Right ventricle myocardium inferior (tissue), 1 donor: Measurements from ENCODE around the gene CRELD2. TPM values are rescaled to one million over a fixed set of nuclear protein-coding genes. Genes with fewer than 3 reads are reported as not detected.
"Not testable (repeated sequence)": the region's sequence is repeated elsewhere in the genome, so short reads cannot be mapped to it uniquely, and the experiment has no call there.

Experiments used
- ATAC-seq: fragments of 200-7000 bp; cut with Tn5 transposase; one replicate; pipeline ENCODE4 v1.9.1; 2020; ENCODE audit warnings: mild to moderate bottlenecking, moderate library complexity
- DNase-seq: peaks from one replicate; pipeline ENCODE4 v3.0.0; 2021; ENCODE audit errors: missing footprints
- intact Hi-C: fragments of 100-400 bp; cut with DNase I; formaldehyde crosslinking; loops from one replicate; pipeline ENCODE4 v1.11.0; 2022
- total RNA-seq: library from RNA; stranded (reverse); fragmentation: NEBNext Ultra II Directional; extraction: Animal tissue kit (Norgen Biotek cat#: 25700); gene quantifications from one replicate; pipeline ENCODE4 v1.2.1, GENCODE V29; 2021
- donor health status: DM: no; HTN: yes; CAD: no; lungs with severe emphysema.

The CRELD2 gene
- total RNA-seq, 1 donor from 2014 or later = 30.6 TPM

- intact Hi-C loops = no loop called here
- DNase-seq = no peak
- no peak for ATAC-seq
These were observed 19.5 kb downstream of the CRELD2 start for GRCh38 chr22:49937758-49938564.

DNA sequence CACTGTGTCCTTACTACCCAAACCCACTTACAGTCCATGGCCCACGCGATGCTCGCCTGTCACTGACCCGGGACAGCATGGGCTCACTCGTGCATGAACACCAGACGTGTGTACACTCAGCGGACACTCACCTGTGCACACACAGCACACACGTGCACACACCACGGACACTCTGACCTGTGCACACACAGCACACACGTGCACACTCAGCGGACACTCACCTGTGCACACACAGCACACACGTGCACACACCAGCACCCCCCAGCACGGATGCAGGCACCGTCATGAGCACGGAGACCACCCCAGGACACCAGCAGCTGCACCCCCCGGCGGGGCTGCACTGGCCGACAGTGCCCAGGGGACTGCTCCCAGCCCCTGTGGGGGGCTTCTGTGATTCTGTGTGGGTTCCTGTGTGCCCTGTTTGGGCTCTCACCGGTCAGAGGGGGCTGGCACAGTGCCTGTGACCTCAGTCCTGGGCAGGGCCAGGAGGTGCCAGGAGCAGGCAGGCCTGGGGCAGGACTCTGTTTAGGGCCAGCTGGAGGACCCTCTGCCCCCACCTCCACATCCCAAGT is 20.2 kb downstream of the CRELD2 start:
- intact Hi-C loops = no loop called here
- DNase-seq = no peak
- ATAC-seq = no peak

- ATAC-seq (no peak), DNase-seq (no peak)
- intact Hi-C loops = no loop called here
These were observed 23.3 kb downstream of the CRELD2 start for GRCh38 chr22:49941507-49942316.

GRCh38 chr22:49942565-49943404 is 24.4 kb downstream of the CRELD2 start:
- intact Hi-C loops = no loop called here
- no peak for ATAC-seq
- DNase-seq = no peak

GRCh38 chr22:49943405-49943765 is 25.0 kb downstream of the CRELD2 start:
- DNase-seq = no peak
- intact Hi-C loops = no loop called here
- no peak for ATAC-seq

DNA sequence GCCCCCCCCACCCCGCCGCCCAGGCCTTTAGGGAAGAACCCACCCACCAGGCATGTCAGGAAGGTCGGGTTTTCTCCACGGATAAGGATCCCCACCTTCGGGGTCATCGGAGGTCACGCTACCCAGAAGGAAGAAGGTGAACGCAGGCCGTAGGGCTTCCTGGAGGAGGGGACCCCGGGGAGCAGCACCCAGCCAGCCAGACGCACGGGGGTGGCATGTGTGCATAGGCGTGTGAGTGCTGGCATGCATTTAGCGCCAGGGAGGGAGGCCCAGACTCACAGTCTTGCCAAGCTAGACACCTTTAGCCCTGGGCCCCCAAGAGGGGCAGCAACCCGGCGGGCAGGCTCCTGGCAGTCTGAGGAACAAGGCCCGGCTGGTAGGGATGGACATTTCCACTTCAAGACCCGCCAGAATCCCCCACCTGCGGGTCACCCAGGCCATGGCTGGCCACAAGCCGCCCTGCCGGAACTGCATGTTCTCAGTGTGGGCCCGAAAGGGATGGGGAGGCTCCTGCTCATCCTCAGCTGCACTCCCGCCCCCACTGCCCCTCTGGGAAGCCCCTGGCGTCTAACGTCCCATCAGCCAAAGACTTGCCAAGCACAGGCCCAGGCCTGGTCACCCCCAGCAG is 25.5 kb downstream of the CRELD2 start:
- DNase-seq (no peak), ATAC-seq (no peak)
- intact Hi-C loops = no loop called here

DNA sequence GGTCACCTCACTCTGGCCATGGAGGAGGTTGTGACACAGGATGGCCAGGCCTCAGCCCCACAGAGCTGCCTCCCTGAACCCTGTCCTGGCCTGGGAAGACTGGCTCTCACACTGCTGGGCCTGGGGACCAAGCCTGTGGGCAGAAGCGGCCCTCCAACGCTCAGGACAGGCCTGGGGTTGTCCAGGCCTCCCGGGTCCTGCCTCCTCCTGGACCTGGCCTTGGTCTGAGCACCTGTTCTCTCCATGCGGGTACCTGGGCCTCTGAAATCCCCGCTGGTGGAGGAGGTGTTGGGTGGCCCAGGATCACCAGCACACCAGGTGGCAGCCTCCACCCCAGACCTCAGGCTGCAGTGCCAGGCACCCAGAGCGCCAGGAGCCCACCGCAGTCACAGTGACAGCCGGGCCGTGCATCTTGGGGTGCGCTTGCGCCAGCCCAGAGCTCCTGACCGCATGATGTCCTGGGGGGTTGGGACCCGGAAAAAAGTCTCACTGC is 26.0 kb downstream of the CRELD2 start:
- intact Hi-C loops = no loop called here

GRCh38 chr22:49945042-49945794 is 26.8 kb downstream of the CRELD2 start:
- ATAC-seq, DNase-seq, intact Hi-C loops: not testable (repeated sequence)

More for the DNA sequence above, 26.0 kb downstream of the CRELD2 start:
- DNase-seq (no peak), ATAC-seq (no peak)

DNA sequence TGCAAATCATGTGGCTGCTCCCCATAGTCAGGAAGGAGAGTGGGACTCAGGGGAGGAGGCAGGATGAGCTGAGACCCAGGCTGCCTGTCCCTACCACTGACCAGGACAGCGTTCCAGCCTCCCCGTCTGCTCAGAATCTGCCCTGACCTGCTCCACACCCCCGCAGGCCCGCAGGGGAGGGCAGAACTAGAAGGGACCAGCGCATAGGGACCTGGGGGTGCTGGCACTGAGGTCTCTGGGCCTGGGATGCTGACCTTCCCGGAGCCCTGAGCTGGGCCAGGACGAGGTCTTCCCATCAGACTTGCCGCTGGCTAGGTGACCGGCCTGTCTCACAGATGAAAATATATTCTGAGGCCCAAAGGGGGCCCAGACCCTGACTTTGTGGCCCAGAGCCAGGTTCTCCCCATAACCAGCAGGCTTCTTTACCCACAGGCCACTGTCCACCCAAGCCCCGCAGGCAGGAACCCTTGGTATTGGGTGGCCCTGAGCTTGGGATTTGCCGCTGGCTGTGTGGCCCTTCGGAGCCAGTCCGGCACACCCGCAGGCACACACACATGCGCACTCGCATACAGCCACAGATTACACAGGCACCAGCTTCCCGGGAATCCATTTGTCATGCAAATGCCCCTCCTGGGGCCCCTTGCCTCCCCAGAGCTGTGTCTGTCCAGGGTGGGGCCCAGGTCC is 28.3 kb downstream of the CRELD2 start:
- ATAC-seq (no peak), DNase-seq (no peak)
- intact Hi-C loops = no loop called here

DNA sequence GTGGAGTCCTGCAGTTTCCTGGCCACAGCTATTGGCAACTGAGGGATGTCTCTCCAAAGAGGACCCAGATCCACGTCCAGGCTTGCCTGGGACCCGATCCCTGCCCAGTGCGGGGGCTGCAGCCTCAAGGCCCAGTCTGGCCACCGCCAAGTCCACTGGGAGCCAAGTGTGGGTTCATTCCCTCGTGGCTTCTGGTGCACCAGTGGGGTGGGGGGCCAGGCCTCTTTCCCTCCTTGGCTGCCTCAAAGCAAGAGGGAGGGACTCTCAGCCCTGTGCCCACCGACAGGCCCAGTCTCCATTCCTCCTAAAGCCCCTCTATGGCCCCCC is 28.8 kb downstream of the CRELD2 start:
- DNase-seq = no peak
- no peak for ATAC-seq
- intact Hi-C loops = no loop called here

- intact Hi-C loops = no loop called here
- ATAC-seq (no peak), DNase-seq (no peak)
These were observed 29.9 kb downstream of the CRELD2 start for GRCh38 chr22:49948116-49948957.

DNA sequence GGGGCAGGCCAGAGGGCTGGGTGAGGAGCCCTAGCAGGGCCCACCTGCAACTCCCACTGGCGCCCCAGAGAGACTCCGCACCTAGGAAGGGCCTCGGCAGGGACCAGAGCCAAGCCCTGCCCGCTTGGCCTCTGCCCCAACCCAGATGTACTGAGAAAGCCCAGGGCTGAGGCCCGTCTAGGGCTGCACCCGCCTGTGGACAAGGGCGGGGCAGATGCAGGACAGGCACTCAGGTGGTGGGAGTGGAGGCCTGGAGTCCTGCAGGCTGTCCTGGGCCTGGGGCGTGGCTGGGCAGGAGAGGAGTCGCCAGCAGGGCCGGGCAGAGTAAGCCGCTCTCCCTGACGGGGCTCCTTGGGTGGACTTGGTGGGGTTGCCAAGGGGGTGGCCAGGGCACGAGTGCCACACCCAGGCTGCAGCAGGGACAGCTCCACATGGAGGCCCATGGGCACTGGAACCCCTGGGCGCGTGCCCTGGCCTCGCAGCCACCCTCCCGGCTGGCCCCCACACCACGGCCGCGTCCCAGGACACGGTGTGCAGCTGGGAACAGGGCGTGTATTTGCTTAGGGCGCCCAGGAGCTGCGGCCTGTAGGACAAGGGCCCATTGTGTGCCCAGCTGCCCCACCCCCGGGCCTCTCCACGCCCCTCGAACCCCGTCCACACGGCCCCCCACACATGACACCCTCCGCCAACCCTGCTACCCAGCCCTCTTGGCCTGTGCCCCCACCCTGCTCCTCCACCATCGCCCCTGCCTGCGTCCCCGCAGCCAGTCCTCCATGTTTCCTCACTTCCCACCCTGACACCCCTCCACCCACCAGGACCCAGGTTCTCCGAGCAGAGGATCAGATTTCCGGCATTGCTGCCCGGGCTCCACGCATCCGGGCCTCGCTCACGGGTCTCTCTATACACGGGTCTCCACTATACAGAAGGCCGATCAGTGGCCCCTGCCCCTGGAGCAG is 30.8 kb downstream of the CRELD2 start:
- intact Hi-C loops = no loop called here
- DNase-seq = peak; percentile 65
- peak; percentile 55 for ATAC-seq

GRCh38 chr22:49949914-49950292 is 31.5 kb downstream of the CRELD2 start:
- intact Hi-C loops = no loop called here
- DNase-seq (no peak), ATAC-seq (no peak)

DNA sequence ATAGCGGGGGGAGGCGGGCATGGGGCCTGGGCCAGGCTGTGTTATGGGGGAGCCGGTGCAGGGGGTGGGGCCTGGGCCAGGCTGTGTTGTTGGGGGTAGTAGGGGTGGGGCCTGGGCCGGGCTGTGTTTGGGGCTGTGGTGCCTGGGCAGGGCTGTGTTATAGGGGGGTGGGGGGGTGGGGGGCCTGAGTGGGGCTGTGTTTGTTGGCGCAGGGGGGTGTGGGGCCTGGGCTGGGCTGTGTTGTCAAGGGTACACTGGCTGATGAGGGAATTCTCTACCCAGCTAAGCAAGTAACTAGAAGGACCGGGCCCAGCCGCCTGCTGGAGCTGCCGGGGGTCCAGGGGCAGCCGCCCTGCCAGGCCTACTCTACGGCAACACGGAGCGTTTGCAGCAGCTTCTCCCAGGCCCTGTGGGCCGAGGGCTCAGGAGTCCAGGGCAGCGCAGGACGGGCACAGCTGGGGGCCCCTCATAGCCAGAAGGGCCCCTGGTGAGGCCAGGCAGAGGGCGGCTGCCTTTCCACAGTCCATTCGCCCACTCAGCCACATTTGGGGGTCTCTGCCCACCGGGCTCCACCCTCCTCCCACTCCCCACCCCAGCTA is 32.1 kb downstream of the CRELD2 start:
- ATAC-seq (no peak), DNase-seq (no peak)
- intact Hi-C loops = no loop called here
